ENCODE results near the gene ST3GAL5. TPM values are rescaled to one million over a fixed set of nuclear protein-coding genes. Genes with fewer than 3 reads are reported as not detected.

ST3GAL5 gene
- total RNA-seq, 2 donors from 2014 or later = 24.7 to 38.6 TPM

GRCh38 chr2:85792783-85793441, 95.9 kb downstream of the ST3GAL5 start:
- Histone ChIP-seq H3K36me3 (no peaks in the 10 kb centered on the region), H3K9me3 (no peaks in the 10 kb centered on the region), H3K27ac (peak overlapping the region in 1 of 2 donors; percentile 35), H3K4me1 (replicated peaks) (no peaks in the 10 kb centered on the region), H3K27me3 (replicated peaks; ENCODE audit: insufficient read depth) (no peaks in the 10 kb centered on the region), H3K4me3 (no peak overlapping the region)
- no peak for TF ChIP-seq POLR2AphosphoS5 (IDR thresholded peaks at IDR 0.05)
- TF ChIP-seq POLR2A (IDR thresholded peaks at IDR 0.05) = no peak
- no peak for TF ChIP-seq CTCF (IDR thresholded peaks at IDR 0.05)
- intact Hi-C loops (cut with DNase I) = no loop called here
- 79% methylated on average over 8 of the region's 8 CpGs for WGBS
- DNase-seq (ENCODE audit: low spot score) = no peak

DNA sequence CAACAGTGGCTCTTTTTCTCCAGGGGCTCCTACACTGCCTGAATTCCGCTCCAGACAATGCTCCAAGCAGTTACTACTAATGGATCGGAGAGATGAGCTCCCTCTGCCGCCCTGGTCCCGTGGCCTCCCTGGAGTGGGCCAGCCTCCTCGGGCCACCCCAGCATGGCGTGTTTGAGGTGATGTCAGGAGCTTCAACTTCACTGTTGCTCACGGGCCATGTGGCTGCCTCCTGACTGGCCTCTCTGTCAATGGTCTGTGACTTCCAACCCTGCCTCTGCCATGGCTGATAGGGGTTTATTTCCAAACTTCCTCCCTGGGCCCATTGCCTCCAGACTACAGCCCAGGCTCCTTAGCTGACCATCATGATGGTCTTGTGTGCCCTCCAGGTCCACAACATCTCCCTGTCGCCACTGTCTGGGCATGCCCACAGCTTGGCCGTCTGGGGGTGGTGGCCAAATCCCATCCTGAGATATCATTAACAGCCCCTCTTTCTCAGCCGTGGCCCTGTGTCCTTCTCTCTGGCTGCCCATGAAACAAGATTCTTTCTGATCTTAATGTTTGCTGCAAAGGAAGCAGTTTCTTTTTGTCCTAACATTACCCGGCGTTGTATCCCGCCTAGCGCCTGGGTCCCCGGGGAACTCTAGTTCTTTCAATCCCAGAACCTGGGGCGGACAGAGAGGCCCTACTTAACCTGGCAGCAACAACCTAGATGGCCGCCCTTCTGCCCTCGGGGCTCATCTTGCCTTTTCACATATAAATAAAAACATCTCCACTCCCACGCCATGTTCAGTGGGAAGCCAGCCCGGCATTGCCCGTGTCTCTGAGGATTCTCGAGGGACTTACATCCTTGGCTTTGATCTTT, 96.9 kb downstream of the ST3GAL5 start:
- Histone ChIP-seq H3K9me3 (no peaks in the 10 kb centered on the region), H3K27me3 (replicated peaks; ENCODE audit: insufficient read depth) (no peaks in the 10 kb centered on the region), H3K36me3 (no peaks in the 10 kb centered on the region), H3K4me3 (no peak overlapping the region), H3K4me1 (replicated peaks) (no peaks in the 10 kb centered on the region), H3K27ac (peak overlapping the region in 1 of 2 donors; percentile 26)
- TF ChIP-seq POLR2AphosphoS5 (IDR thresholded peaks at IDR 0.05) (no peak), POLR2A (IDR thresholded peaks at IDR 0.05) (no peak), CTCF (IDR thresholded peaks at IDR 0.05) (no peak)
- DNase-seq (ENCODE audit: low spot score) = no peak
- 64% methylated on average over 22 of the region's 22 CpGs for WGBS
- intact Hi-C loops (cut with DNase I) = no loop called here

DNA sequence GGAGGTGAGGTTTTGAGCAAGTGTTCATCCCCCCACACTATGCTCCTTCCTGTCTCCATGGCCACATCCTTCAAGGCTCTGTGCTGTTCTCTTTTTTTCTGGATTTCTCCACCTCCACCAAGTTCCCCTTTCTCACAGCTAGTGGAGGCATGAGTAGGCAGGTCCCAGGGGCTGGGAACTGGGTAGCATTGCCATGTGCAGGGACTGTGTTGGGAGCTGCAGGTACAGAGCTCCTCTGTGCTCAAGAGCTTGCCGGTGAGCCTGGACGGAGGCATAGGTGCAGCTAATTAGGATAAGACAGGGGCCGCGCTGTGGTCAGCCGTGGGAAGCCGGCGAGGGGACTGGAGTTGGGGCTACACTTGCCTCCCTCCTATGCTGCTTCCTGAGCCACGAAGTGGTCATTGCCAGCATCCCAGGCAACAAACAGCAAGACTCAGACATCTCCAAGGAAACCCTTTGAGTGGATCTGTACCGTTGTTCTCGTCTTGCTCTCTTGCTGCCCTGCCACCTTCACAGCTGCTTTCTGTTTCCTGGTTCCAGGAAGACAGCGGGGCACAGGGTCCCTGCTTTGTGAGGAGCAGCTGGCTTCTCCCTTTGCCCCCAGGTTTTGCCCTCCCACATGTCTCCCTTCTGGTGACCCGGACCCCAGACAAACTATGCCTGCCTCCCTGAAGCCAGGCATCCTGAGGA, 98.1 kb downstream of the ST3GAL5 start:
- no peaks in the 10 kb centered on the region for H3K4me1 ChIP-seq (replicated peaks)
- 82% methylated on average over 12 of the region's 12 CpGs for WGBS
- intact Hi-C loops (cut with DNase I) = no loop called here
- TF ChIP-seq CTCF (IDR thresholded peaks at IDR 0.05) (no peak), POLR2A (IDR thresholded peaks at IDR 0.05) (no peak), POLR2AphosphoS5 (IDR thresholded peaks at IDR 0.05) (no peak)
- H3K27ac ChIP-seq = no peak overlapping the region
- H3K4me3 ChIP-seq = no peak overlapping the region
- no peak for DNase-seq (ENCODE audit: low spot score)
- H3K9me3 ChIP-seq = no peaks in the 10 kb centered on the region
- no peaks in the 10 kb centered on the region for H3K27me3 ChIP-seq (replicated peaks; ENCODE audit: insufficient read depth)
- H3K36me3 ChIP-seq = no peaks in the 10 kb centered on the region

DNA sequence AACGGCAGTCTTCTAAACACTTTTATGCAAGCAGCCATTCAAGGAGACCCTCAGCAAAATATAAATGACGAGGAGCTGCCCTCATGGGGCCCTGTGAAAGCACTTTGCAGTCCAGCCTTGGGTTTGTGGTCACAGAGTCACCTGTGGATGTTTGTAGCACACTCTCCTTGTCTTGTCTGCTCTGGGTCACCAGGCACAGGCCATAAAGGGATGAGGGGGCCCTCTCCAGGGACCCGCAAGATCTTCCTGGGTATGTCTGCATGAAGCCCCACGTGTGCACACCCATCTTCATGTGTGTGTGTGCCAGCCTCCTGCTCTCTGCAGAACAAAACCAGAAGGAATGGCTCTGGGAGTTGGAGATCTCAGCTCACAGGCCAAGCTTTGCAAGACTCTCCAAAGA, 98.8 kb downstream of the ST3GAL5 start:
- no peak for DNase-seq (ENCODE audit: low spot score)
- H3K27ac ChIP-seq = no peak overlapping the region
- no peaks in the 10 kb centered on the region for H3K4me1 ChIP-seq (replicated peaks)
- intact Hi-C loops (cut with DNase I) = no loop called here
- H3K36me3 ChIP-seq = no peaks in the 10 kb centered on the region
- TF ChIP-seq POLR2A (IDR thresholded peaks at IDR 0.05) (no peak), POLR2AphosphoS5 (IDR thresholded peaks at IDR 0.05) (no peak), CTCF (IDR thresholded peaks at IDR 0.05) (no peak)
- WGBS = 84% methylated on average over 4 of the region's 4 CpGs
- no peak overlapping the region for H3K4me3 ChIP-seq
- H3K27me3 ChIP-seq (replicated peaks; ENCODE audit: insufficient read depth) = no peaks in the 10 kb centered on the region
- H3K9me3 ChIP-seq = no peaks in the 10 kb centered on the region

Measured in prostate gland (tissue), 2 donors.